Stimulated activated CD4-positive, alpha-beta T cell treated with anti-CD3 and anti-CD28 coated beads, Interleukin-15, amount 100 ng/mL, for 1 hour (primary cell): ENCODE data around the gene TRIM15.
A peak's percentile ranks its signal among the peaks of the same experiment; 100 is the strongest.
"Not testable (repeated sequence)": the region's sequence is repeated elsewhere in the genome, so short reads cannot be mapped to it uniquely, and the experiment has no call there.

Source experiments
- DNase-seq, 2 donors: peaks; one replicate each; pipeline ENCODE4 v3.0.0-alpha.2; 2020; ENCODE audit warnings: low read depth in 1 of 2, low spot score in 1 of 2

The TRIM15 gene

GRCh38 chr6:30198166-30199084 is 35.1 kb downstream of the TRIM15 start:
- no peak for DNase-seq

DNA sequence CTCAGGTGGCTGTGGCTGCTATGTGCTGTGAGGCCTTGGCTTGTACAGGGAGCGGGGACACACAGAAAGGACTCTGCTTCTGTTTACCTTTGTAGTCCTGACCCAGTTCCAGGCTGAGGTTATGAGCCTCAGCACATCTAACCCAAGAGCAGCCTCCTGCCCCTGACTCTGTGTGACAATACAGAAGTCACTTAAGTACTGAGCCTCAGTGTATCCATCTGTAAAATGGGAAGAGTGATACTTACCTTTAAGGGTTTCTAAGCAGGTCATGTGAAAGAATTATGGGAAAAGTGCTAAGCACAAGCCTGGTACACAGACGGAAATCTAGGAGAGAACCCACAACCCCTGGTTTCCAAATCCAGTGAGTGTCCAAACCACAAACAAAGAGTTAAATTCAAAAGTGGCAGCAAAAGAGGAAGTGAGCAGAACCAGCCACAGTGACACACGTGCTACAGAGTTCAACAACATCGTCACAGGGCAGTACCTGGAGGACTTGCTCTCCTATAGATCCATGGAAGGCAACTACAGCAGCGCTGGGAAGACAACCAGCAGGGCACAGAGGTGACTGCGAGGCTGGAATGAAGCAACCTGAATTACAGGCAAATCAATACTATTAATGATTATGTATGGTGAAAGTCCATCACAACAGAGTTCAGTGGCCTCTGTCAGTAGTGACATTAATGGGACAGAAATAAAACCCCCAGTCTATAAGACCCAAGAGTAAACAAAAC is 37.4 kb downstream of the TRIM15 start:
- no peak for DNase-seq

DNA sequence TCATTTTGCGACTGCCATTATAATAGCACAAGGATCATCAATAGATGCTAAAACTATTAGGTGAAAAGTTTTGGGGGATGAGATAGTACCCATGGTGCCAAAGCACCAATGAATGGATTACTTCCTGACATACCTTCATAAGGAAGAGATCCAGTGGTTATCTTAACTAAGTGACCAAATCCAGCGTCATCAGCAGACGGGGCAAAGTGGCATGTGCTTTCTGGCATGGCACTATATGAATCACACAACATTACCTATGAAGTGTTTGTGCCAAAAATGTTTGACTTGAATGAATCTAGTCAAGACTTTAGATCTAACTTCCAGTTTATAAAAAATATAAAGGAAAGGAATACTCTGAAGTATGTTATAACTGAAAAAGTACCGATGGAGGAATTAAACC is 39.0 kb downstream of the TRIM15 start:
- DNase-seq, result no peak

- DNase-seq, result no peak
Observed at GRCh38 chr6:30204116-30204515, 40.8 kb downstream of the TRIM15 start.

DNA sequence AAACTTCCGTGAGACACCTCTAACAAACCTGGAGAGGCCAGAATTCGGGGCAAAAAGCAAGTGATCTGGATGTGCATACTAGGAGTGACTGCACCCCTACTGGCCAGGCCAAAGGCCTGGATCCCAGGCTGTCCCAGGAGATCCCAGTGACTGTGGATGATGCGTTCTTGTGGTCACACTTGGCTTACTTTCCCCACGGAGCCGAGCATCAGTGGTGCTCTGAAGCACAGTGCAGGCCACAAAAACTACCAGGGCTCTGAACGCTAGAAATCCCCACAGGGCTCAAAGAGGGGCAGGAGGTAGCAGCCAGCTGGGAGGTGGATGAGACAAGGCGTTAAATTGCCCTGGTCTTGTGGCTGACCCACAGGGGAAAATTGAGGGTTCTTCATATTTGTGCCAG is 42.8 kb downstream of the TRIM15 start:
- no peak for DNase-seq

DNA sequence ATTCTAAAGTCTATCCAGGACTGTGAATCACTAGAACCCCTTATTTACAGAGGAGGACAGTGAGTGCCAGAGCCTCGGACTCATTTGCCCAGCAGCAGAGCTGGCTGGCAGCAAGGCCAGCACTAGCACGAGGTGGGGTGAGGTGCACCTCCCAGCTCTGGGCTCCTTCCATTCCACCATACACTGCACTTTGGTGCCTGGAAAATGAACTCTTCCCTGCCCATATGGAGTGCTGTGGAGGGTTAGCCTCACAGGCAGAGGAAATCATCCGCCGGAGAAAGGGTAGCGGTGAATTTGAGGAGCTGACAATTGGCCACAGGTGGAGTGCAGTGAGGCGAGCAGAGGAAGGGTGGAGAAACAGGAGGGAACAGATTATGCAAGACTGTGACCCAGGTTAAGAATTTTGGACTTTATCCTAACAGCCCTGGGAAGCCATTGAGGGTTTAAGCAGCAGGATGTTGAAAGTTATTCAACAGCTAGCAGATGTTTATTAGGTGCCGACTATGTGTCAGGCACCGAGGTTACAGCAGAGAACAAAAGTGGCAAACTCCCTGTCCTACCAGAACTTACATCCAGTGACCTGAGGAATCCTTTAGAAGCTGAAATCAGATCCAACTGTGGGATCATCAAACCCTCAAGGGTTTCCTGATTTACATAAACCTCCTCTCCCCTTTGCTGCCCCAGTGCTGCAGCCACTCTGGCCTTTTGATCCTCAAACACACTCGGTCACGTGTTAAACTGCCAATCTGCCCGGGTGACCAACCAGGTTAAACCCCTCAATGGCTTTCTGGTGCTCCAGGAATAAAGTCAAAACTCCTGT is 43.7 kb downstream of the TRIM15 start:
- DNase-seq, result no peak

- DNase-seq, result no peak
Observed at GRCh38 chr6:30207619-30208295, 44.4 kb downstream of the TRIM15 start.

DNA sequence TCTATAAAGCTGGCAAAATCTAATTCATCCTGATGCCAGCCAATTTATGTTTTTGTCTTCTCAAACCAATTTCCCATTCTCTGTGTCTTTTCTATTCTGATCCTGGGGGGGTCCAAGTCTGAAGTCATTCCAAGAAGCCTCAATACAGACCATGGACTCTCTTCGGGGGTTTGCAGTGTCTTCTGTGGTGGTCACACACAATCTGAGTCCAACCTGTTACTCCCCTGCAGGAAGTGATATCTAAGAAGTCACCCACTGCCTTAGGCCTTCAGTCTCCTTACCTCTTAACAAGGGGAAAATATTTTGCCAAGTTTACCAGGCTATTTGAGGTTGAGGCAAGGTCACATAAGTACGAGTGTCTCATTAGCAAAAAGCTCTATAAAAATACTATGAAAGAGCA is 48.0 kb downstream of the TRIM15 start:
- DNase-seq, result no peak

GRCh38 chr6:30211899-30212298 is 48.6 kb downstream of the TRIM15 start:
- no peak for DNase-seq

GRCh38 chr6:30212865-30213666 is 49.7 kb downstream of the TRIM15 start, which contains the start of gene TRIM26:
Gene TRIM26, minus strand, starts transcription at chr6:30213406. Its CDS starts 14,303 bp downstream, at chr6:30199103.
- DNase-seq, result peak; percentile 88 to 92

DNA sequence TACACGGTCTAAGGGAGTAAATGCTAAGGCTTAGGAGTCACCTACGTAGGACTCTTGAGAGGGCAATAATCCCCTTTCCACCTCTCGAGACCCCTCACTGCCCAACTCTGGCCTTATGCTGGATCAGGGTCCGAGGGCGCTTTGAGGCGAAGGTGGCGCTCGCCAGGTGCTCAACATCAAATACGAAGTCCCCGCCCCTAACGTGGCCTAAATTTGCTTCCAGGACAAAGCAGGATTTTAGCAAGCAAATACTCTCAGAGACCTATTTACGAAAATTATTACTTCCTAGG is 50.3 kb downstream of the TRIM15 start:
- DNase-seq, result no peak

DNA sequence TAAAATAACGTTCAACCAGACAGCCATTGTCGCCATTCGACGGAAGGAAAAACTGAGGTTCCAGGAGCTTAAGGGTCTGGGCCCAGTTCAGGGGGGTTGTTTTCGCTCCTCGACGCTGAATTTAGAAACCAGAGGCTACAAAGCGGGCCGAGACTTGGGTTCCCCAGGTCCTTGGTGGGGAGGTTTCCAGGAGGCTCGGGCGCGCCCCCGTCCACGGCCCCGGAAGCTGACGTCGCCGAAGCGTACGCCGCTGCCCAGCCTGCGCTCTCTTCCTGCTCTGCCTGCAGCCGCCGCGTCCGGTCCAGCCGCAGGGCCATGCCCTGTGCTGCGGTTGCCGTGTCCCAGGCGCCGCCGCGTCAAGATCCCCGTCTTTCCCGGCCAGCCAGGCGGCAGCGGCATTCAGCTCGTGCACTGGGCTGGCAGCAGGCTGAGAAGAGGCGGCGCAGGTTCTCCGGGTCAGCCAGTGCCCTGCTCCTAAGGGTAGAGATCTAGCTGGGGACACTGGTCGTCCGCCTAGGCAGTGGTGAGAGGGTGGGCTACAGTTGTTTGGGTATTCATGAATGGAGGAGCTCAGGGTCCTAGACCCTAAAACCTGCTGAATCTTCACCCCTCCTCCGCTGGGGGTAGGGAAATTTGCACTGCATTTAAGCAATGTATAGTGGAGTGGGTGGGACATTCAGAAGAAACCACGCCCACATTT is 50.8 kb downstream of the TRIM15 start:
- peak; percentile 54 to 62 for DNase-seq

DNA sequence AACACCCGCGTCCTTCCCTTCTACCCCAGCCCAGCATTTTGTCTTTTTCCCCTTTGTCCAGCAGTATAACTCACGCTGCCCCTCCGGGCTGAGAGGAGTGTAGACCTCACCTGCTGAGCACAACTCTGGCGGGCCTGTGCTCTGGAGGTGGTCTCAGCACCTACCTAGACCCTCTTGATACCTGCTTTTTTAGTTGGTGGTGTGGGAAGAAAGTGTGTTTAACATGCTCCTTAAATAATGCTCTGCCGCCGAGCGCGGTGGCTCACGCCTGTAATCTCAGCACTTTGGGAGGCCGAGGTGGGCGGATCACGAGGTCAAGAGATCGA is 51.3 kb downstream of the TRIM15 start:
- no peak for DNase-seq

GRCh38 chr6:30216096-30216495 is 52.8 kb downstream of the TRIM15 start:
- no peak for DNase-seq

GRCh38 chr6:30219244-30219643 is 55.9 kb downstream of the TRIM15 start:
- peak in 1 of 2 donors; percentile 16 for DNase-seq

GRCh38 chr6:30221395-30221794 is 58.0 kb downstream of the TRIM15 start:
- DNase-seq, result not testable (repeated sequence)

DNA sequence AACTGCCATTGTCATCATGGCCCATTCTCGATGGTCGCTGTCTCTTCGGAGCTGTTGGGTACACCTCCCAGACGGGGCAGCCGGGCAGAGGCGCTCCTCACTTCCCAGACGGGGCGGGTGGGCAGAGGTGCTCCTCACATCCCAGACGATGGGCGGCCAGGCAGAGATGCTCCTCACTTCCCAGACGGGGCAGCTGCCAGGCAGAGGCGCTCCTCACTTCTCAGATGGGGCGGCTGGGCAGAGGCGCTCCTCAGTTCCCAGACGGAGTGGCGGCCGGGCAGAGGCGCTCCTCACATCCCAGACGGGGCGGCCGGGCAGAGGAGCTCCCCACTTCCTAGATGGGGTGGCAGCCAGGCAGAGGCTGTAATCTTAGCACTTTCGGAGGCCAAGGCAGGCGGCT is 58.6 kb downstream of the TRIM15 start:
- not testable (repeated sequence) for DNase-seq
